ENCODE results near the gene EPS8L2. TPM values are rescaled to one million over a fixed set of nuclear protein-coding genes. Genes with fewer than 3 reads are reported as not detected.

Gene EPS8L2
- total and polyA plus RNA-seq, 2 of the 13 experiments (the other 11 are each of a cell fraction or from before 2014, with no cell fraction given): 89.3 to 416 TPM

DNA sequence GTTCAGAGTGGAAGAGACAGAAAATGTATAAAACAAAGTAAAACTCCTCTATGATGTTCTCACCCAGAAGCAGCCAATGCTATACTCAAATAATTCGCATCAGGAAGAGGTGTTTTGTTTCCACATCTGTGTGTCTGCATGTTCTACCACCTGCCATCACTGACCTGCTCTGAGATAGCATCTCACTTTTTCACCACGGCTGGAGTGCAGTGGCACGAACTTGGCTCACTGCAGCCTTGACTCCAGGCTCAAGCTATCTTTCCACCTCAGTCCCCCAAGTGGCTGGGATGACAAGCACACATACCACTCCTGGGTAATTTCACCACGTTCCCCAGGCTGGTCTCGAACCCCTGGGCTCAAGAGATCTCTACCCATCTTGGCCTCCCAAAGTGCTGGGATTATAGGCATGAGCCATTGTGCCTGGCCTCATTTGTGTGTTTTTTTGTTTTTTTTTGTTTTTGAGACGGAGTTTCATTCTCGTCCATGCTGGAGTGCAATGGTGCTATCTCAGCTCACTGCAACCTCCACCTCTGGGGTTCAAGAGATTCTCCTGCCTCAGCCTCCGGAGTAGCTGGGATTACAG, 55.6 kb downstream of the EPS8L2 start:
- ChIA-PET CTCF (ENCODE audit: low intra/inter-chr PET ratio, low total read pairs) (no interaction called here), POLR2A (no interaction called here)
- ATAC-seq (no peak), FAIRE-seq (no peak), DNase-seq (ENCODE audit: low spot score) (no peak)
- Histone ChIP-seq H3K36me3 (replicated peaks in 1 of 2; ENCODE audit: control insufficient read depth in 1 of 2, insufficient read depth in 2 of 2, low read length in 2 of 2) (peaks cover 21 to 75% of the 10 kb centered on the region in 2 experiments), H3K4me3 (replicated peaks in 1 of 3; ENCODE audit: insufficient read depth in 1 of 3, low read depth in 2 of 3, low read length in 3 of 3) (no peak overlapping the region), H2AFZ (ENCODE audit: low read length) (no peak overlapping the region), H3K79me2 (ENCODE audit: insufficient read depth, low read length) (peaks cover 2% of the 10 kb centered on the region), H3K4me2 (ENCODE audit: low read depth, low read length) (no peak overlapping the region), H3K9me3 (ENCODE audit: low read length) (no peaks in the 10 kb centered on the region), H3K27ac (ENCODE audit: extremely low read length, insufficient read depth, low read length) (no peak overlapping the region), H4K20me1 (ENCODE audit: insufficient read depth, low read length) (peaks cover 9% of the 10 kb centered on the region; the same call in 1 of the 2 replicates), H3K9ac (ENCODE audit: insufficient read depth, low read depth, low read length) (no peak overlapping the region), H3K27me3 (ENCODE audit: control insufficient read depth in 1 of 2, insufficient read depth in 2 of 2, low read length in 2 of 2) (no peaks in the 10 kb centered on the region), H3K4me1 (ENCODE audit: insufficient read depth, low read length) (no peaks in the 10 kb centered on the region)
- peak; percentile 44 for TF ChIP-seq RBM22 (optimal IDR thresholded peaks at IDR 0.05; ENCODE audit: low read length)
- TF ChIP-seq, protein P1, sequence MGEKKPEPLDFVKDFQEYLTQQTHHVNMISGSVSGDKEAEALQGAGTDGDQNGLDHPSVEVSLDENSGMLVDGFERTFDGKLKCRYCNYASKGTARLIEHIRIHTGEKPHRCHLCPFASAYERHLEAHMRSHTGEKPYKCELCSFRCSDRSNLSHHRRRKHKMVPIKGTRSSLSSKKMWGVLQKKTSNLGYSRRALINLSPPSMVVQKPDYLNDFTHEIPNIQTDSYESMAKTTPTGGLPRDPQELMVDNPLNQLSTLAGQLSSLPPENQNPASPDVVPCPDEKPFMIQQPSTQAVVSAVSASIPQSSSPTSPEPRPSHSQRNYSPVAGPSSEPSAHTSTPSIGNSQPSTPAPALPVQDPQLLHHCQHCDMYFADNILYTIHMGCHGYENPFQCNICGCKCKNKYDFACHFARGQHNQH (CRISPR knock-in tag; IDR thresholded peaks at IDR 0.05): no peak
- BruUV-seq (replicated peaks): TSS peak; percentile 32
- in situ Hi-C loops (cut with HindIII; ENCODE audit: extremely low pct_ligation_motif_present, low pct_unique_long_range_greater_than_20kb) (no loop called here), intact Hi-C loops (cut with micrococcal nuclease; ENCODE audit: unreplicated experiment) (loop anchor here (2.0 kb wide), 1 partner anchor 33 kb away; no protein-coding TSS in a partner anchor)
- WGBS (ENCODE audit: low lambda C conversion rate): 98% methylated on average over 8 of the region's 8 CpGs

DNA sequence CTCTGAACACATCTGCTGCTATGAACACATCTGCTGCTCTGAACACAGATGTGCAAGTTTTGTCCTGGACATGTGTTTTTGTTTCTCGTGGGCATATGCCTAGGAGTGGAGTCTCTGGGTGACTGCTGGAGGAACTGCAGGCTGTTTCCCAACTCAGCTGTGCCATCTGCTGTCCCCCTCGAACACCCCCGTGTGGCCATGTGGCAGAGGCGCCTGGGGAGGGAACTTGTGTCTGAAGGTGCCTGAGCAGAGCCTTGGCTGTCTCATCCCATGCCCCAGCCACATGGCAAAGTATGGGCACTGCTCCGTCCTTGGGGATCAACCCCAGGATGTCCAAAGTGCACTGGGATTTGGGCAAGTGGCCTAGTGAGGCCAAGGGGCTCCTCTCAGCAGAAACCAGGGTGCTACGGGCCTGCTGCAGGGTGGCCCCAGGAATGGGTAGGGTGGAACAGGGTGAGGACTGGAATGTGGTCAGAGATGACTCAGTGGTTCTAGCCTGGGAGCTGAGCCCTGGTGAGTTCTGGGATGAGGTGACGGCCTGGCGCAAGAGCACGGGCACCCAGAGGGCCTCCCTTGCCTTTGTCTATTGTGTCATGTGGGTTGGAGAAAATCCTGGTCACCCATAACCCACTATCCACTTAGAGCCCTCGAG, 56.5 kb downstream of the EPS8L2 start:
- Histone ChIP-seq H3K4me3 (replicated peaks in 1 of 3; ENCODE audit: insufficient read depth in 1 of 3, low read depth in 2 of 3, low read length in 3 of 3) (no peak overlapping the region), H3K9me3 (ENCODE audit: low read length) (no peaks in the 10 kb centered on the region), H4K20me1 (ENCODE audit: insufficient read depth, low read length) (peaks cover 9% of the 10 kb centered on the region; the same call in 1 of the 2 replicates), H2AFZ (ENCODE audit: low read length) (no peak overlapping the region), H3K9ac (ENCODE audit: insufficient read depth, low read depth, low read length) (no peak overlapping the region), H3K4me1 (ENCODE audit: insufficient read depth, low read length) (no peaks in the 10 kb centered on the region), H3K27ac (ENCODE audit: extremely low read length, insufficient read depth, low read length) (no peak overlapping the region), H3K4me2 (ENCODE audit: low read depth, low read length) (no peak overlapping the region), H3K79me2 (ENCODE audit: insufficient read depth, low read length) (no peaks in the 10 kb centered on the region), H3K27me3 (ENCODE audit: control insufficient read depth in 1 of 2, insufficient read depth in 2 of 2, low read length in 2 of 2) (no peaks in the 10 kb centered on the region), H3K36me3 (replicated peaks in 1 of 2; ENCODE audit: control insufficient read depth in 1 of 2, insufficient read depth in 2 of 2, low read length in 2 of 2) (peaks cover 21 to 69% of the 10 kb centered on the region in 2 experiments)
- no TSS peak for BruUV-seq (replicated peaks)
- FAIRE-seq (no peak), DNase-seq (ENCODE audit: low spot score) (no peak), ATAC-seq (peak; percentile 32)
- CTCF ChIA-PET (ENCODE audit: low intra/inter-chr PET ratio, low total read pairs): no interaction called here
- intact Hi-C loops (cut with micrococcal nuclease; ENCODE audit: unreplicated experiment): loop anchor here (2.0 kb wide), 1 partner anchor 34 kb away; no protein-coding TSS in a partner anchor
- WGBS (ENCODE audit: low lambda C conversion rate): 85% methylated on average over 5 of the region's 10 CpGs
- in situ Hi-C loops (cut with HindIII; ENCODE audit: extremely low pct_ligation_motif_present, low pct_unique_long_range_greater_than_20kb): no loop called here
- POLR2A ChIA-PET: no interaction called here
- TF ChIP-seq HNRNPL (IDR thresholded peaks at IDR 0.05; ENCODE audit: low read depth, low read length): 0 out of 2 replicates have a peak, but pooled peaks have one; percentile 50
- TF ChIP-seq, protein P2, sequence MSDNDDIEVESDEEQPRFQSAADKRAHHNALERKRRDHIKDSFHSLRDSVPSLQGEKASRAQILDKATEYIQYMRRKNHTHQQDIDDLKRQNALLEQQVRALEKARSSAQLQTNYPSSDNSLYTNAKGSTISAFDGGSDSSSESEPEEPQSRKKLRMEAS (IDR thresholded peaks at IDR 0.05): peak; percentile 22; the same call in 1 of the 2 replicates
- TF ChIP-seq ZNF768 (CRISPR knock-in tag; IDR thresholded peaks at IDR 0.05): peak; percentile 18; the same call in 1 of the 2 replicates
- peak; percentile 43; the same call in 1 of the 2 replicates for TF ChIP-seq NRL (CRISPR knock-in tag; IDR thresholded peaks at IDR 0.05; ENCODE audit: borderline replicate concordance)
- peak; percentile 16; the same call in 1 of the 2 replicates for TF ChIP-seq MYC (CRISPR knock-in tag; IDR thresholded peaks at IDR 0.05; ENCODE audit: borderline replicate concordance)
- peak; percentile 20; the same call in 1 of the 2 replicates for TF ChIP-seq STAG1 (CRISPR knock-in tag; IDR thresholded peaks at IDR 0.05)
- TF ChIP-seq, protein P3, sequence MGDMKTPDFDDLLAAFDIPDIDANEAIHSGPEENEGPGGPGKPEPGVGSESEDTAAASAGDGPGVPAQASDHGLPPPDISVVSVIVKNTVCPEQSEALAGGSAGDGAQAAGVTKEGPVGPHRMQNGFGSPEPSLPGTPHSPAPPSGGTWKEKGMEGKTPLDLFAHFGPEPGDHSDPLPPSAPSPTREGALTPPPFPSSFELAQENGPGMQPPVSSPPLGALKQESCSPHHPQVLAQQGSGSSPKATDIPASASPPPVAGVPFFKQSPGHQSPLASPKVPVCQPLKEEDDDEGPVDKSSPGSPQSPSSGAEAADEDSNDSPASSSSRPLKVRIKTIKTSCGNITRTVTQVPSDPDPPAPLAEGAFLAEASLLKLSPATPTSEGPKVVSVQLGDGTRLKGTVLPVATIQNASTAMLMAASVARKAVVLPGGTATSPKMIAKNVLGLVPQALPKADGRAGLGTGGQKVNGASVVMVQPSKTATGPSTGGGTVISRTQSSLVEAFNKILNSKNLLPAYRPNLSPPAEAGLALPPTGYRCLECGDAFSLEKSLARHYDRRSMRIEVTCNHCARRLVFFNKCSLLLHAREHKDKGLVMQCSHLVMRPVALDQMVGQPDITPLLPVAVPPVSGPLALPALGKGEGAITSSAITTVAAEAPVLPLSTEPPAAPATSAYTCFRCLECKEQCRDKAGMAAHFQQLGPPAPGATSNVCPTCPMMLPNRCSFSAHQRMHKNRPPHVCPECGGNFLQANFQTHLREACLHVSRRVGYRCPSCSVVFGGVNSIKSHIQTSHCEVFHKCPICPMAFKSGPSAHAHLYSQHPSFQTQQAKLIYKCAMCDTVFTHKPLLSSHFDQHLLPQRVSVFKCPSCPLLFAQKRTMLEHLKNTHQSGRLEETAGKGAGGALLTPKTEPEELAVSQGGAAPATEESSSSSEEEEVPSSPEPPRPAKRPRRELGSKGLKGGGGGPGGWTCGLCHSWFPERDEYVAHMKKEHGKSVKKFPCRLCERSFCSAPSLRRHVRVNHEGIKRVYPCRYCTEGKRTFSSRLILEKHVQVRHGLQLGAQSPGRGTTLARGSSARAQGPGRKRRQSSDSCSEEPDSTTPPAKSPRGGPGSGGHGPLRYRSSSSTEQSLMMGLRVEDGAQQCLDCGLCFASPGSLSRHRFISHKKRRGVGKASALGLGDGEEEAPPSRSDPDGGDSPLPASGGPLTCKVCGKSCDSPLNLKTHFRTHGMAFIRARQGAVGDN (CRISPR knock-in tag; IDR thresholded peaks at IDR 0.05): peak; percentile 17; the same call in 1 of the 2 replicates
- no peak for TF ChIP-seq ETV5 (CRISPR knock-in tag; IDR thresholded peaks at IDR 0.05; ENCODE audit: borderline replicate concordance)
- no peak for TF ChIP-seq ZNF7 (CRISPR knock-in tag; IDR thresholded peaks at IDR 0.05)

Measured in HepG2 (cell line).